Measurements from ENCODE around the gene MCM7. TPM values are rescaled to one million over a fixed set of nuclear protein-coding genes. Genes with fewer than 3 reads are reported as not detected.

Gene MCM7
- total and polyA plus RNA-seq, 10 of the 15 experiments (the other 5 are each of a cell fraction or from before 2014, with no cell fraction given) = 183 to 383 (median 244) TPM

DNA sequence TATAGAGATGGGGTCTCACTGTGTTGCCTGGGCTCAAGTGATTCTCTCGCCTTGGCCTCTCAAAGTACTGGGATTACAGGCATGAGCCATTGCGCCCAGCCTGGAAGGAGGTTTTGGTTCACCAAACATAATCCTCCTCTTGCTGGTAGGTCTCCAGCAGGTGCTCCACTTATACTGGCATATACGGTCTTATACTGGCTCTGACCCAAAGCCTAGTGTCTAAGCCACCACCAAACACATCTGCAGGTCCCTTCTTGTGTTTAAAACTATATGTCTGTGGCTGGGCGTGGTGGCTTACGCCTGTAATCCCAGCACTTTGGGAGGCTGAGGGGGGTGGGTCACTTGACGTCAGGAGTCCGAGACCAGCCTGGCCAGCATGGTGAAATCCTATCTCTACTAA, 30.9 kb upstream of the MCM7 start:
- peaks cover 9% of the 10 kb centered on the region for H3K4me1 ChIP-seq (ENCODE audit: control insufficient read depth, insufficient read depth, low read length)
- H3K27ac ChIP-seq (ENCODE audit: control insufficient read depth, insufficient read depth) = no peak overlapping the region
- no peaks in the 10 kb centered on the region for H3K36me3 ChIP-seq (ENCODE audit: control insufficient read depth in 2 of 2, insufficient read depth in 2 of 2, low read length in 1 of 2)
- H3K79me2 ChIP-seq (ENCODE audit: control insufficient read depth, insufficient read depth, low read length) = peaks cover 3% of the 10 kb centered on the region; the same call in 1 of the 2 replicates
- H4K20me1 ChIP-seq (ENCODE audit: control insufficient read depth, insufficient read depth) = no peaks in the 10 kb centered on the region
- H3K9ac ChIP-seq (ENCODE audit: control insufficient read depth, insufficient read depth, low read length) = no peak overlapping the region
- no peak overlapping the region for H2AFZ ChIP-seq (ENCODE audit: control insufficient read depth, low read depth, low read length)
- no peak overlapping the region for H3K4me3 ChIP-seq
- ChIA-PET SMC1A (ENCODE audit: uncharacterized antibody, unreplicated experiment) (interaction anchor here (1.0 to 4.8 kb wide), 23 partner anchors 10 to 287 kb away, joined by 3 to 41 read pairs (median 6); partner anchors contain the start of genes AP4M1, LAMTOR4, MCM7 and PVRIG), POLR2A (interaction anchor here (1.2 to 2.2 kb wide), 3 partner anchors 16 to 215 kb away, joined by 3 to 8 read pairs (median 6); partner anchors contain the start of gene LAMTOR4), CTCF (interaction anchor here (0.7 to 7.9 kb wide), 41 partner anchors 9 to 351 kb away, joined by 3 to 107 read pairs (median 5); partner anchors contain the start of genes AP4M1, AZGP1, GAL3ST4 and LAMTOR4), RAD21 (ENCODE audit: unreplicated experiment) (interaction anchor here (0.9 to 5.1 kb wide), 22 partner anchors 10 to 275 kb away, joined by 3 to 49 read pairs (median 4); partner anchors contain the start of genes LAMTOR4 and PVRIG)
- ATAC-seq (no peak), DNase-seq (ENCODE audit: low read depth, low spot score) (no peak), FAIRE-seq (no peak)
- H3K4me2 ChIP-seq (ENCODE audit: control insufficient read depth, insufficient read depth) = no peak overlapping the region
- WGBS (ENCODE audit: insufficient coverage, insufficient replicate concordance, low lambda C conversion rate, missing lambda C conversion rate) = 44% methylated on average over 7 of the region's 7 CpGs
- no TSS peak for BruUV-seq (replicated peaks)
- H3K9me3 ChIP-seq (replicated peaks; ENCODE audit: control insufficient read depth, insufficient read depth, low read length) = no peaks in the 10 kb centered on the region
- intact Hi-C loops (cut with micrococcal nuclease; ENCODE audit: unreplicated experiment) = loop anchor here (1.0 to 5.0 kb wide), 4 partner anchors 83 to 275 kb away; no protein-coding TSS in a partner anchor
- in situ Hi-C loops (cut with MboI) = loop anchor here (5.0 kb wide), 1 partner anchor 275 kb away; no protein-coding TSS in a partner anchor
- H3K27me3 ChIP-seq (replicated peaks in 1 of 2; ENCODE audit: control insufficient read depth in 2 of 2, insufficient read depth in 2 of 2, low read length in 1 of 2) = no peaks in the 10 kb centered on the region
- TF ChIP-seq RUNX3 (IDR thresholded peaks at IDR 0.05; ENCODE audit: low read length) (no peak), NFIC (IDR thresholded peaks at IDR 0.05; ENCODE audit: low read depth, low read length) (no peak), SIX5 (IDR thresholded peaks at IDR 0.05; ENCODE audit: low read depth, low read length, severe bottlenecking) (no peak), HDAC2 (IDR thresholded peaks at IDR 0.05) (no peak), MTA2 (IDR thresholded peaks at IDR 0.05; ENCODE audit: low read depth) (no peak), RAD21 (IDR thresholded peaks at IDR 0.05; ENCODE audit: insufficient read depth, low read depth, low read length) (no peak), EP300 (IDR thresholded peaks at IDR 0.05; ENCODE audit: borderline replicate concordance in 1 of 2, control insufficient read depth in 1 of 2, low read depth in 2 of 2, low read length in 2 of 2) (no peak), NR2F1 (conservative IDR thresholded peaks at IDR 0.05) (no peak), NR2C2 (IDR thresholded peaks at IDR 0.05; ENCODE audit: borderline replicate concordance, control insufficient read depth, insufficient read length, low read depth) (no peak), ESRRA (IDR thresholded peaks at IDR 0.05; ENCODE audit: low read length) (no peak), MYC (IDR thresholded peaks at IDR 0.05; ENCODE audit: insufficient read depth, insufficient read length, insufficient replicate concordance, low read length, severe bottlenecking) (no peak), SRF (IDR thresholded peaks at IDR 0.05; ENCODE audit: low read depth in 2 of 2, low read length in 2 of 2) (no peak), IKZF2 (IDR thresholded peaks at IDR 0.05) (no peak), ETV6 (conservative IDR thresholded peaks at IDR 0.05 in 1 of 2, IDR thresholded peaks at IDR 0.05 in 1 of 2; ENCODE audit: borderline replicate concordance in 1 of 2, low read depth in 1 of 2) (no peak)
- TF ChIP-seq, protein P1, sequence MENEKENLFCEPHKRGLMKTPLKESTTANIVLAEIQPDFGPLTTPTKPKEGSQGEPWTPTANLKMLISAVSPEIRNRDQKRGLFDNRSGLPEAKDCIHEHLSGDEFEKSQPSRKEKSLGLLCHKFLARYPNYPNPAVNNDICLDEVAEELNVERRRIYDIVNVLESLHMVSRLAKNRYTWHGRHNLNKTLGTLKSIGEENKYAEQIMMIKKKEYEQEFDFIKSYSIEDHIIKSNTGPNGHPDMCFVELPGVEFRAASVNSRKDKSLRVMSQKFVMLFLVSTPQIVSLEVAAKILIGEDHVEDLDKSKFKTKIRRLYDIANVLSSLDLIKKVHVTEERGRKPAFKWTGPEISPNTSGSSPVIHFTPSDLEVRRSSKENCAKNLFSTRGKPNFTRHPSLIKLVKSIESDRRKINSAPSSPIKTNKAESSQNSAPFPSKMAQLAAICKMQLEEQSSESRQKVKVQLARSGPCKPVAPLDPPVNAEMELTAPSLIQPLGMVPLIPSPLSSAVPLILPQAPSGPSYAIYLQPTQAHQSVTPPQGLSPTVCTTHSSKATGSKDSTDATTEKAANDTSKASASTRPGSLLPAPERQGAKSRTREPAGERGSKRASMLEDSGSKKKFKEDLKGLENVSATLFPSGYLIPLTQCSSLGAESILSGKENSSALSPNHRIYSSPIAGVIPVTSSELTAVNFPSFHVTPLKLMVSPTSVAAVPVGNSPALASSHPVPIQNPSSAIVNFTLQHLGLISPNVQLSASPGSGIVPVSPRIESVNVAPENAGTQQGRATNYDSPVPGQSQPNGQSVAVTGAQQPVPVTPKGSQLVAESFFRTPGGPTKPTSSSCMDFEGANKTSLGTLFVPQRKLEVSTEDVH (IDR thresholded peaks at IDR 0.05; ENCODE audit: low read depth, partially characterized antibody) = no peak
- TF ChIP-seq, protein P2, sequence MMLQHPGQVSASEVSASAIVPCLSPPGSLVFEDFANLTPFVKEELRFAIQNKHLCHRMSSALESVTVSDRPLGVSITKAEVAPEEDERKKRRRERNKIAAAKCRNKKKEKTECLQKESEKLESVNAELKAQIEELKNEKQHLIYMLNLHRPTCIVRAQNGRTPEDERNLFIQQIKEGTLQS (IDR thresholded peaks at IDR 0.05; ENCODE audit: borderline replicate concordance, extremely low read depth, low read depth, low read length) = no peak
- TF ChIP-seq, protein P3, sequence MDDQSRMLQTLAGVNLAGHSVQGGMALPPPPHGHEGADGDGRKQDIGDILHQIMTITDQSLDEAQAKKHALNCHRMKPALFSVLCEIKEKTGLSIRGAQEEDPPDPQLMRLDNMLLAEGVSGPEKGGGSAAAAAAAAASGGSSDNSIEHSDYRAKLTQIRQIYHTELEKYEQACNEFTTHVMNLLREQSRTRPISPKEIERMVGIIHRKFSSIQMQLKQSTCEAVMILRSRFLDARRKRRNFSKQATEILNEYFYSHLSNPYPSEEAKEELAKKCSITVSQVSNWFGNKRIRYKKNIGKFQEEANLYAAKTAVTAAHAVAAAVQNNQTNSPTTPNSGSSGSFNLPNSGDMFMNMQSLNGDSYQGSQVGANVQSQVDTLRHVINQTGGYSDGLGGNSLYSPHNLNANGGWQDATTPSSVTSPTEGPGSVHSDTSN (IDR thresholded peaks at IDR 0.05; ENCODE audit: insufficient replicate concordance, low read depth, low read length) = no peak
